HCT116 (cell line): ENCODE measurements around the gene PBX1. TPM values are rescaled to one million over a fixed set of nuclear protein-coding genes. Genes with fewer than 3 reads are reported as not detected.

Source experiments
- ATAC-seq: fragments of 200-7000 bp; cut with Tn5 transposase; 2 replicates; pipeline ENCODE4 v1.9.1; 2020; ENCODE audit warnings: mild to moderate bottlenecking, moderate library complexity
- BruUV-seq: library from RNA; stranded (reverse); fragments of 400-500 nt; replicated peaks from 2 replicates; lab custom pipeline; 2021; lab: Mats Ljungman, UMichigan
- CTCF ChIA-PET: fragments of 300-600 bp; sonication (Branson Sonifier 250); formaldehyde crosslinking; loops from one replicate; lab custom pipeline; 2021; ENCODE audit warnings: antibody characterized with exemption; lab: Charles Lee
- POLR2A ChIA-PET: fragments of 300-600, 350-600 bp; sonication (Branson Sonifier 250); formaldehyde crosslinking; loops from one replicate; lab custom pipeline; 2021; ENCODE audit warnings: antibody characterized with exemption; lab: Charles Lee
- RAD21 ChIA-PET, 2 experiments: fragments of 300-600 bp; sonication (Branson Sonifier 250); formaldehyde crosslinking; loops; one replicate each; lab custom pipeline; 2023; ENCODE audit warnings: low total read pairs in 2 of 2; ENCODE audit not compliant: uncharacterized antibody in 2 of 2, unreplicated experiment in 2 of 2, low non-redundant PET in 1 of 2; lab: Charles Lee
- DNase-seq: peaks from one replicate; pipeline ENCODE4 v3.0.0-alpha.2; 2010; ENCODE audit warnings: low read depth, low spot score
- H2AFZ ChIP-seq: fragments of 200-600 bp; shearing (Covaris generic), sonication (generic); 2 replicates; pipeline ENCODE4 v1.6.1; 2017; ENCODE audit warnings: low read depth, mixed run types, mixed read lengths, antibody characterized with exemption, low read length; ENCODE audit not compliant: poor library complexity, severe bottlenecking
- H3K27ac ChIP-seq: 2 replicates; pipeline ENCODE4 v1.5.1; 2012; ENCODE audit warnings: low read depth, low read length
- H3K27me3 ChIP-seq: fragments of 200-600 bp; sonication (generic); 2 replicates; pipeline ENCODE4 v1.6.1; 2016; ENCODE audit warnings: mixed run types, low read length, mixed read lengths; ENCODE audit not compliant: insufficient read depth
- H3K36me3 ChIP-seq, 2 experiments: fragments of 200-500 bp in 1 of 2; fragments of 200-600 bp in 1 of 2; sonication (Bioruptor generic) in 1 of 2; sonication (generic) in 1 of 2; 2 replicates each; pipeline versions ENCODE4 v1.5.1 to v1.6.1; 2014 to 2016; ENCODE audit warnings: low read length in 2 of 2, inconsistent platforms in 1 of 2, mixed read lengths in 1 of 2, mixed run types in 1 of 2; ENCODE audit not compliant: insufficient read depth in 2 of 2, control insufficient read depth in 1 of 2
- H3K4me1 ChIP-seq, 2 experiments: fragments of 200-600 bp in 1 of 2; sonication (generic) in 1 of 2; 2 replicates each; pipeline versions ENCODE4 v1.5.1 to v1.6.1; 2012 to 2017; ENCODE audit warnings: low read length in 2 of 2, inconsistent platforms in 1 of 2, mild to moderate bottlenecking in 1 of 2, mixed read lengths in 1 of 2, mixed run types in 1 of 2, moderate library complexity in 1 of 2; ENCODE audit not compliant: insufficient read depth in 2 of 2, control insufficient read depth in 1 of 2
- H3K4me2 ChIP-seq: fragments of 200-600 bp; sonication (generic); 2 replicates; pipeline ENCODE4 v1.6.1; 2017; ENCODE audit warnings: mixed run types, low read length, mixed read lengths
- H3K4me3 ChIP-seq, 2 experiments: fragments of 200-600 bp in 1 of 2; sonication (generic) in 1 of 2; replicated peaks in 1 of 2; 2 replicates each; pipeline ENCODE4 v1.5.1; 2011 to 2016; ENCODE audit warnings: low read length in 2 of 2, control low read depth in 1 of 2, low read depth in 1 of 2, mild to moderate bottlenecking in 1 of 2, mixed read lengths in 1 of 2, mixed run types in 1 of 2
- H3K79me2 ChIP-seq: fragments of 200-600 bp; sonication (generic); 2 replicates; pipeline ENCODE4 v1.6.1; 2017; ENCODE audit warnings: mild to moderate bottlenecking, mixed run types, low read length, moderate library complexity, mixed read lengths; ENCODE audit not compliant: insufficient read depth
- H3K9ac ChIP-seq: fragments of 200-600 bp; sonication (generic); 2 replicates; pipeline ENCODE4 v1.6.1; 2016; ENCODE audit warnings: low read length, mixed read lengths
- H3K9me2 ChIP-seq: fragments of 200-600 bp; sonication (generic), shearing (Covaris generic); 2 replicates; pipeline ENCODE4 v1.6.1; 2017; ENCODE audit warnings: mixed run types, mild to moderate bottlenecking, moderate library complexity; ENCODE audit not compliant: insufficient read depth
- H3K9me3 ChIP-seq, 2 experiments: fragments of 200-500 bp in 1 of 2; fragments of 200-600 bp in 1 of 2; sonication (Bioruptor generic) in 1 of 2; sonication (generic) in 1 of 2; 2 replicates each; pipeline ENCODE4 v1.6.1; 2014 to 2017; ENCODE audit warnings: low read length in 2 of 2, mixed read lengths in 2 of 2, inconsistent platforms in 1 of 2, low read depth in 1 of 2, mild to moderate bottlenecking in 1 of 2, mixed run types in 1 of 2, moderate library complexity in 1 of 2; ENCODE audit not compliant: control insufficient read depth in 1 of 2, insufficient read depth in 1 of 2
- H4K20me1 ChIP-seq: fragments of 200-600 bp; sonication (generic), shearing (Covaris generic); 2 replicates; pipeline ENCODE4 v1.6.1; 2017; ENCODE audit warnings: mixed run types, mild to moderate bottlenecking, moderate library complexity; ENCODE audit not compliant: insufficient read depth
- CBX3 ChIP-seq: IDR thresholded peaks from 2 replicates; pipeline ENCODE4 v1.6.1; 2012; ENCODE audit warnings: low read depth
- CEBPB ChIP-seq: IDR thresholded peaks from 2 replicates; pipeline ENCODE4 v1.6.1; 2012; ENCODE audit warnings: low read depth
- EGR1 ChIP-seq: IDR thresholded peaks from 2 replicates; pipeline ENCODE4 v1.6.1; 2012; ENCODE audit warnings: low read depth
- ELF1 ChIP-seq: IDR thresholded peaks from 2 replicates; pipeline ENCODE4 v1.6.1; 2012; ENCODE audit warnings: low read depth, borderline replicate concordance
- JUND ChIP-seq: IDR thresholded peaks from 2 replicates; pipeline ENCODE4 v1.6.1; 2012
- POLR2A ChIP-seq: IDR thresholded peaks from 2 replicates; pipeline ENCODE4 v1.7.0; 2011; ENCODE audit warnings: borderline replicate concordance; ENCODE audit not compliant: insufficient read depth, insufficient read length; ENCODE audit errors: extremely low read depth
- SIN3A ChIP-seq: IDR thresholded peaks from 2 replicates; pipeline ENCODE4 v1.6.1; 2012; ENCODE audit warnings: low read depth
- SRF ChIP-seq: IDR thresholded peaks from 2 replicates; pipeline ENCODE4 v1.6.1; 2012; ENCODE audit warnings: low read depth
- TCF7L2 ChIP-seq: IDR thresholded peaks from 2 replicates; pipeline ENCODE4 v1.7.0; 2011; ENCODE audit warnings: borderline replicate concordance, inconsistent platforms; ENCODE audit not compliant: insufficient read depth, insufficient read length; ENCODE audit errors: extremely low read depth
- intact Hi-C: fragments of 100-400 bp; cut with micrococcal nuclease; formaldehyde crosslinking; loops from 2 replicates; pipeline ENCODE4 v1.10.0; 2022
- total RNA-seq: library from RNA; stranded (reverse); gene quantifications from one replicate; pipeline ENCODE4 v1.2.1, GENCODE V29; 2021; ENCODE audit not compliant: unreplicated experiment
- TF ChIP-seq, protein P1 (sequence below): IDR thresholded peaks from 2 replicates; pipeline ENCODE4 v1.6.1; 2012
- TF ChIP-seq, protein P2 (sequence below), 3 experiments: fragments of 200-600 bp in 1 of 3; sonication (generic) in 1 of 3; IDR thresholded peaks in 2 of 3; conservative IDR thresholded peaks in 1 of 3; 2 replicates each; pipeline ENCODE4 v1.5.1; 2012 to 2017; ENCODE audit warnings: low read depth in 2 of 3, low read length in 2 of 3, antibody characterized with exemption in 1 of 3, borderline replicate concordance in 1 of 3, control low read depth in 1 of 3, mild to moderate bottlenecking in 1 of 3, mixed read lengths in 1 of 3, mixed run types in 1 of 3, moderate library complexity in 1 of 3; ENCODE audit not compliant: insufficient read depth in 1 of 3
- TF ChIP-seq, protein P3 (sequence below): IDR thresholded peaks from 2 replicates; pipeline ENCODE4 v1.6.1; 2011; ENCODE audit warnings: mild to moderate bottlenecking, low read length, moderate library complexity; ENCODE audit not compliant: insufficient replicate concordance; ENCODE audit errors: extremely low read depth
- TF ChIP-seq, protein P4 (sequence below): IDR thresholded peaks from 2 replicates; pipeline ENCODE4 v1.6.1; 2012; ENCODE audit warnings: low read depth

PBX1 gene
- total RNA-seq, 1 experiment from 2014 or later, result 29.6 TPM

DNA sequence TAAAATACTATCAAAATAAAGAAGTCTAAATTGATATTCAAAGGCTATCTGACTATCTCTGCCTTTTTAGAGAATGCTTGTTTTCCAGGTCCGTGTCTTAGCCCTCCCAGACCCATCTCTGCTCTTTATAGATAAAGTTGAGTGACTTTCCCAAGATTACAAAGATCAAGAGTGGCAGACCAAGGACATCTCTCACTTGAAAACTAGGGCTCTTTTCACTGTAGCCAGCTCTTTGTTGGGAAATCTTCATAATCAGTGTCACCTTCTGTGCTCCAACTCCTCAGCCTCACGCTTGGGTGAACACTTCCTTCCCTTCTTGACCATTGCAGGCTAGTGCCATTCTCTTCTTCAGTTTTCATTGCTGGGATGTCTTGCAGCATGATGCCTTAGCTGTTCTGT lies 211.1 kb downstream of the PBX1 start:
- CTCF ChIA-PET, result no interaction called here
- DNase-seq (no peak), ATAC-seq (no peak)
- Histone ChIP-seq H3K9me3 (no peaks in the 10 kb centered on the region), H3K9me2 (no peaks in the 10 kb centered on the region), H3K9ac (no peak overlapping the region), H3K4me1 (peaks cover 60 to 68% of the 10 kb centered on the region in 2 experiments), H3K4me3 (no peak overlapping the region), H3K27me3 (no peaks in the 10 kb centered on the region), H3K79me2 (no peaks in the 10 kb centered on the region), H3K36me3 (no peaks in the 10 kb centered on the region), H2AFZ (no peak overlapping the region), H3K27ac (no peak overlapping the region), H4K20me1 (no peaks in the 10 kb centered on the region), H3K4me2 (no peak overlapping the region)
- intact Hi-C loops, result no loop called here
- RAD21 ChIA-PET, result no interaction called here
- no TSS peak for BruUV-seq
- POLR2A ChIA-PET, result no interaction called here
- TF ChIP-seq JUND, result no peak
- TF ChIP-seq SRF, result no peak
- TF ChIP-seq, protein P1, sequence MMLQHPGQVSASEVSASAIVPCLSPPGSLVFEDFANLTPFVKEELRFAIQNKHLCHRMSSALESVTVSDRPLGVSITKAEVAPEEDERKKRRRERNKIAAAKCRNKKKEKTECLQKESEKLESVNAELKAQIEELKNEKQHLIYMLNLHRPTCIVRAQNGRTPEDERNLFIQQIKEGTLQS, result no peak
- no peak for TF ChIP-seq POLR2A
- no peak for TF ChIP-seq TCF7L2
- TF ChIP-seq, protein P2, sequence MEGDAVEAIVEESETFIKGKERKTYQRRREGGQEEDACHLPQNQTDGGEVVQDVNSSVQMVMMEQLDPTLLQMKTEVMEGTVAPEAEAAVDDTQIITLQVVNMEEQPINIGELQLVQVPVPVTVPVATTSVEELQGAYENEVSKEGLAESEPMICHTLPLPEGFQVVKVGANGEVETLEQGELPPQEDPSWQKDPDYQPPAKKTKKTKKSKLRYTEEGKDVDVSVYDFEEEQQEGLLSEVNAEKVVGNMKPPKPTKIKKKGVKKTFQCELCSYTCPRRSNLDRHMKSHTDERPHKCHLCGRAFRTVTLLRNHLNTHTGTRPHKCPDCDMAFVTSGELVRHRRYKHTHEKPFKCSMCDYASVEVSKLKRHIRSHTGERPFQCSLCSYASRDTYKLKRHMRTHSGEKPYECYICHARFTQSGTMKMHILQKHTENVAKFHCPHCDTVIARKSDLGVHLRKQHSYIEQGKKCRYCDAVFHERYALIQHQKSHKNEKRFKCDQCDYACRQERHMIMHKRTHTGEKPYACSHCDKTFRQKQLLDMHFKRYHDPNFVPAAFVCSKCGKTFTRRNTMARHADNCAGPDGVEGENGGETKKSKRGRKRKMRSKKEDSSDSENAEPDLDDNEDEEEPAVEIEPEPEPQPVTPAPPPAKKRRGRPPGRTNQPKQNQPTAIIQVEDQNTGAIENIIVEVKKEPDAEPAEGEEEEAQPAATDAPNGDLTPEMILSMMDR (IDR thresholded peaks at IDR 0.05 in 2 of 3, conservative IDR thresholded peaks at IDR 0.05 in 1 of 3; ENCODE audit: borderline replicate concordance in 1 of 3, insufficient read depth in 1 of 3, low read depth in 2 of 3, low read length in 2 of 3), result no peak
- TF ChIP-seq, protein P3, sequence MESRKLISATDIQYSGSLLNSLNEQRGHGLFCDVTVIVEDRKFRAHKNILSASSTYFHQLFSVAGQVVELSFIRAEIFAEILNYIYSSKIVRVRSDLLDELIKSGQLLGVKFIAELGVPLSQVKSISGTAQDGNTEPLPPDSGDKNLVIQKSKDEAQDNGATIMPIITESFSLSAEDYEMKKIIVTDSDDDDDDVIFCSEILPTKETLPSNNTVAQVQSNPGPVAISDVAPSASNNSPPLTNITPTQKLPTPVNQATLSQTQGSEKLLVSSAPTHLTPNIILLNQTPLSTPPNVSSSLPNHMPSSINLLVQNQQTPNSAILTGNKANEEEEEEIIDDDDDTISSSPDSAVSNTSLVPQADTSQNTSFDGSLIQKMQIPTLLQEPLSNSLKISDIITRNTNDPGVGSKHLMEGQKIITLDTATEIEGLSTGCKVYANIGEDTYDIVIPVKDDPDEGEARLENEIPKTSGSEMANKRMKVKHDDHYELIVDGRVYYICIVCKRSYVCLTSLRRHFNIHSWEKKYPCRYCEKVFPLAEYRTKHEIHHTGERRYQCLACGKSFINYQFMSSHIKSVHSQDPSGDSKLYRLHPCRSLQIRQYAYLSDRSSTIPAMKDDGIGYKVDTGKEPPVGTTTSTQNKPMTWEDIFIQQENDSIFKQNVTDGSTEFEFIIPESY, result no peak
- no peak for TF ChIP-seq ELF1
- TF ChIP-seq SIN3A, result no peak
- TF ChIP-seq, protein P4, sequence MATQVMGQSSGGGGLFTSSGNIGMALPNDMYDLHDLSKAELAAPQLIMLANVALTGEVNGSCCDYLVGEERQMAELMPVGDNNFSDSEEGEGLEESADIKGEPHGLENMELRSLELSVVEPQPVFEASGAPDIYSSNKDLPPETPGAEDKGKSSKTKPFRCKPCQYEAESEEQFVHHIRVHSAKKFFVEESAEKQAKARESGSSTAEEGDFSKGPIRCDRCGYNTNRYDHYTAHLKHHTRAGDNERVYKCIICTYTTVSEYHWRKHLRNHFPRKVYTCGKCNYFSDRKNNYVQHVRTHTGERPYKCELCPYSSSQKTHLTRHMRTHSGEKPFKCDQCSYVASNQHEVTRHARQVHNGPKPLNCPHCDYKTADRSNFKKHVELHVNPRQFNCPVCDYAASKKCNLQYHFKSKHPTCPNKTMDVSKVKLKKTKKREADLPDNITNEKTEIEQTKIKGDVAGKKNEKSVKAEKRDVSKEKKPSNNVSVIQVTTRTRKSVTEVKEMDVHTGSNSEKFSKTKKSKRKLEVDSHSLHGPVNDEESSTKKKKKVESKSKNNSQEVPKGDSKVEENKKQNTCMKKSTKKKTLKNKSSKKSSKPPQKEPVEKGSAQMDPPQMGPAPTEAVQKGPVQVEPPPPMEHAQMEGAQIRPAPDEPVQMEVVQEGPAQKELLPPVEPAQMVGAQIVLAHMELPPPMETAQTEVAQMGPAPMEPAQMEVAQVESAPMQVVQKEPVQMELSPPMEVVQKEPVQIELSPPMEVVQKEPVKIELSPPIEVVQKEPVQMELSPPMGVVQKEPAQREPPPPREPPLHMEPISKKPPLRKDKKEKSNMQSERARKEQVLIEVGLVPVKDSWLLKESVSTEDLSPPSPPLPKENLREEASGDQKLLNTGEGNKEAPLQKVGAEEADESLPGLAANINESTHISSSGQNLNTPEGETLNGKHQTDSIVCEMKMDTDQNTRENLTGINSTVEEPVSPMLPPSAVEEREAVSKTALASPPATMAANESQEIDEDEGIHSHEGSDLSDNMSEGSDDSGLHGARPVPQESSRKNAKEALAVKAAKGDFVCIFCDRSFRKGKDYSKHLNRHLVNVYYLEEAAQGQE, result no peak
- TF ChIP-seq CBX3, result no peak
- TF ChIP-seq CEBPB, result no peak
- TF ChIP-seq EGR1, result no peak
